SJCRH30 (cell line): ENCODE measurements around the gene CALN1. TPM values are rescaled to one million over a fixed set of nuclear protein-coding genes. Genes with fewer than 3 reads are reported as not detected.
A peak's percentile ranks its signal among the peaks of the same experiment; 100 is the strongest.

ENCODE experiments used
- DNase-seq, 2 experiments: peaks; one replicate each; pipeline ENCODE4 v3.0.0-alpha.2; 2015 to 2020
- H3K27ac ChIP-seq: fragments of 250-450 bp; sonication (Bioruptor Pico); 2 replicates; pipeline ENCODE4 v1.5.1; 2020; ENCODE audit warnings: mild to moderate bottlenecking, moderate library complexity
- H3K27me3 ChIP-seq: fragments of 250-450 bp; sonication (Bioruptor Pico); 2 replicates; pipeline ENCODE4 v1.5.1; 2020; ENCODE audit warnings: mild to moderate bottlenecking, moderate library complexity
- H3K36me3 ChIP-seq: fragments of 250-450 bp; sonication (Bioruptor Pico); 2 replicates; pipeline ENCODE4 v1.5.1; 2020; ENCODE audit warnings: mild to moderate bottlenecking, moderate library complexity
- H3K4me1 ChIP-seq: fragments of 250-450 bp; sonication (Bioruptor Pico); 2 replicates; pipeline ENCODE4 v1.5.1; 2020; ENCODE audit warnings: mild to moderate bottlenecking, moderate library complexity
- H3K4me3 ChIP-seq: fragments of 250-450 bp; sonication (Bioruptor Pico); 2 replicates; pipeline ENCODE4 v1.5.1; 2020; ENCODE audit warnings: mild to moderate bottlenecking, moderate library complexity
- H3K9me3 ChIP-seq: fragments of 250-450 bp; sonication (Bioruptor Pico); replicated peaks from 2 replicates; pipeline ENCODE4 v1.5.1; 2020; ENCODE audit warnings: mild to moderate bottlenecking, moderate library complexity
- total RNA-seq: library from RNA; depleted of rRNA; stranded (reverse); fragments of >200 nt; shearing (Covaris generic); gene quantifications from 2 replicates; pipeline ENCODE4 v1.2.3, GENCODE V29; 2014

CALN1 gene
- total RNA-seq, 1 experiment from 2014 or later = 0.02 TPM

DNA sequence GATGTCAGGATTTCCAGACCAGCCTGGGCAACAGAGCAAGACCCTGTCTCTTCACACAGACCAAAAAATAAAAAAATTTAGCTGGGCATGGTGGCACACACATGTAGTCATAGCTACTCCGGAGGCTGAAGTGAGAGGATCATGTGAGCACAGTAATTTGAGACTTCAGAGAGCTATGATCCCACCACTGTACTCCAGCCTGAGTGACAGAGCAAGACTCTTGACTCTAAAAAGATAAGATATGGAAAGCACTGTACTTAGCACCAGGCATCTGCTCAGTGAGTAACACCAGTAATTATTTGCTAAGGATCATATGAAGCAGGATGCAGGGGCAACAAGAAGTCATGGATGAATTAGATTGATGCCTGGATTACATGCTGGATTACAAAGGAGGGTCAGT lies 128.8 kb downstream of the CALN1 start:
- Histone ChIP-seq H3K27me3 (no peaks in the 10 kb centered on the region), H3K4me1 (no peaks in the 10 kb centered on the region)
- no peak for DNase-seq

DNA sequence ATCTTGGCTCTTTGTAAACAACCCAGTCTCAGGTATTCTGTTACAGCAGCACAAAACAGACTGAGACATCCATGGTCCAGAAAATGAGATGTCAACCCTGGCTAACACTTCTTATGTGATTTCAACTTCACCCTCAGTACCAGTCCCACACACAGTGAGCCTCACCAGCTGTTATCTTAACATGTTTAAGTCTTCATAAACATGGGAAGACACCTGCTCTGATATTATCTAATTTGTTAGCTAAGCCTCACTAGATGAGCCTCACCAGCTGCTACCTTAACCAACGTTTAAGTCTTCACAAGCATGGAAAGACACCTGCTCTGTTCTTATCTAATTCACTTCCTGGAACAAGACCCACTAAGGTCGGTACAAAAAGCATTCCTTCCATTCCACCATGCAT lies 130.8 kb downstream of the CALN1 start:
- DNase-seq = peak in 1 of 2 experiments; percentile 21
- Histone ChIP-seq H3K9me3 (no peaks in the 10 kb centered on the region), H3K27ac (no peak overlapping the region), H3K4me3 (no peak overlapping the region), H3K27me3 (no peaks in the 10 kb centered on the region), H3K4me1 (no peaks in the 10 kb centered on the region), H3K36me3 (no peaks in the 10 kb centered on the region)

More for the DNA sequence above, 128.8 kb downstream of the CALN1 start:
- Histone ChIP-seq H3K27ac (no peak overlapping the region), H3K9me3 (no peaks in the 10 kb centered on the region), H3K36me3 (no peaks in the 10 kb centered on the region), H3K4me3 (no peak overlapping the region)

- Histone ChIP-seq H3K27ac (no peak overlapping the region), H3K4me3 (no peak overlapping the region), H3K27me3 (no peaks in the 10 kb centered on the region), H3K36me3 (no peaks in the 10 kb centered on the region), H3K9me3 (no peaks in the 10 kb centered on the region), H3K4me1 (no peaks in the 10 kb centered on the region)
- DNase-seq = no peak
Measured at GRCh38 chr7:72279203-72279602, 132.9 kb downstream of the CALN1 start.

- no peaks in the 10 kb centered on the region for H3K27me3 ChIP-seq
- H3K9me3 ChIP-seq = no peaks in the 10 kb centered on the region
- no peak overlapping the region for H3K27ac ChIP-seq
- no peak for DNase-seq
- H3K4me3 ChIP-seq = no peak overlapping the region
- no peaks in the 10 kb centered on the region for H3K4me1 ChIP-seq
- H3K36me3 ChIP-seq = no peaks in the 10 kb centered on the region
Measured at GRCh38 chr7:72278550-72278949, 133.6 kb downstream of the CALN1 start.

- Histone ChIP-seq H3K4me3 (no peak overlapping the region), H3K9me3 (no peaks in the 10 kb centered on the region), H3K27me3 (no peaks in the 10 kb centered on the region), H3K27ac (no peak overlapping the region), H3K36me3 (no peaks in the 10 kb centered on the region), H3K4me1 (no peaks in the 10 kb centered on the region)
- DNase-seq = no peak
Measured at GRCh38 chr7:72275382-72276070, 136.6 kb downstream of the CALN1 start.

GRCh38 chr7:72272479-72272878 lies 139.7 kb downstream of the CALN1 start:
- no peaks in the 10 kb centered on the region for H3K27me3 ChIP-seq
- H3K9me3 ChIP-seq = no peaks in the 10 kb centered on the region
- H3K27ac ChIP-seq = no peak overlapping the region
- H3K4me3 ChIP-seq = no peak overlapping the region
- no peaks in the 10 kb centered on the region for H3K36me3 ChIP-seq
- DNase-seq = no peak
- H3K4me1 ChIP-seq = no peaks in the 10 kb centered on the region

- Histone ChIP-seq H3K36me3 (no peaks in the 10 kb centered on the region), H3K9me3 (no peaks in the 10 kb centered on the region), H3K27me3 (no peaks in the 10 kb centered on the region), H3K27ac (no peak overlapping the region), H3K4me3 (no peak overlapping the region), H3K4me1 (no peaks in the 10 kb centered on the region)
- DNase-seq = no peak
Measured at GRCh38 chr7:72268796-72269195, 143.3 kb downstream of the CALN1 start.

DNA sequence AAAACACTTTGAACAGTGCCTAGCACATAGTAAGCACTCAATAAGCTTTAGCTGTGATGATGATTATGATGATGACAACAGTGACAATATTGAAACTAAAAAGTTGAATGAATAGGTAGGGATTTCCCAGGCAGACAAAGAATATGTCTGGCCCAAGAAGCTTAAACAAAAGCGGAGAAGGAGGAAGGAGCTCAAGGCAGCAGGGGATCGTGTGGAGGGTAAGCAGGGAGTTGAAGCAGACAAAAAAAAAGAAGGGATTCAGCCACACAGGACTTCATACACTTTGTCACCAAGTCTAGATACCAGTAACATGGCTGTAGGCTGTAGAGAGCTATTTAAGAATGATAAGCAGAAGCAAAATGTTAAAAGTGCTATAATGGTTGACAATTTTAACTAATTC lies 144.0 kb downstream of the CALN1 start:
- Histone ChIP-seq H3K27ac (no peak overlapping the region), H3K27me3 (no peaks in the 10 kb centered on the region), H3K36me3 (no peaks in the 10 kb centered on the region), H3K4me1 (no peaks in the 10 kb centered on the region), H3K9me3 (no peaks in the 10 kb centered on the region), H3K4me3 (no peak overlapping the region)
- no peak for DNase-seq

DNA sequence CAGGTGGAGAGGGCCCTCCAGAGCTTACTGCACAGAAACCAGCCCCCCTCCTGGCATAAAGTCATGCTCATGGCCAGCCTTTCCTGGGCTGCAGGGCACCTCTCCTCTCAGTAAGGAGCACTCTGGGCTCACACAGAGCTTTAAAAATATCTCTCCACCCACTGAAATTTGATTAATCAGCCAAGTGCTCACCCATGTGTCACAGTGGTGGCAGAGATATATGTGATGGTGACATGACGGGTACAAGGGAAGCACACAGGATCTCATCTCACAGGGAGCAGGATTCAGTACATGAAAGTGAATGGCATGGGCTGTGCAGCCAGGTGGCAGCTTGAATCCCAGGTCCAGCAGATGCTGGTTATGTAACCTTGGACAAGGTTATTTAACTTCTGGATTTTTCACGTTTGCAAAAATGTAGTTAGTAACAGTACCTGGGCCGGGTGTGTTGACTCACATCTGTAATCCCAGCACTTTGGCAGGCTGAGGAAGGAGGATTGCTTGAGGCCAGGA lies 144.8 kb downstream of the CALN1 start:
- H3K27ac ChIP-seq = no peak overlapping the region
- no peaks in the 10 kb centered on the region for H3K4me1 ChIP-seq
- H3K9me3 ChIP-seq = no peaks in the 10 kb centered on the region
- no peaks in the 10 kb centered on the region for H3K27me3 ChIP-seq
- no peak overlapping the region for H3K4me3 ChIP-seq
- no peak for DNase-seq
- no peaks in the 10 kb centered on the region for H3K36me3 ChIP-seq

- Histone ChIP-seq H3K36me3 (no peaks in the 10 kb centered on the region), H3K4me1 (no peaks in the 10 kb centered on the region), H3K4me3 (no peak overlapping the region), H3K27ac (no peak overlapping the region), H3K9me3 (no peaks in the 10 kb centered on the region), H3K27me3 (no peaks in the 10 kb centered on the region)
- no peak for DNase-seq
Measured at GRCh38 chr7:72266771-72267170, 145.4 kb downstream of the CALN1 start.

DNA sequence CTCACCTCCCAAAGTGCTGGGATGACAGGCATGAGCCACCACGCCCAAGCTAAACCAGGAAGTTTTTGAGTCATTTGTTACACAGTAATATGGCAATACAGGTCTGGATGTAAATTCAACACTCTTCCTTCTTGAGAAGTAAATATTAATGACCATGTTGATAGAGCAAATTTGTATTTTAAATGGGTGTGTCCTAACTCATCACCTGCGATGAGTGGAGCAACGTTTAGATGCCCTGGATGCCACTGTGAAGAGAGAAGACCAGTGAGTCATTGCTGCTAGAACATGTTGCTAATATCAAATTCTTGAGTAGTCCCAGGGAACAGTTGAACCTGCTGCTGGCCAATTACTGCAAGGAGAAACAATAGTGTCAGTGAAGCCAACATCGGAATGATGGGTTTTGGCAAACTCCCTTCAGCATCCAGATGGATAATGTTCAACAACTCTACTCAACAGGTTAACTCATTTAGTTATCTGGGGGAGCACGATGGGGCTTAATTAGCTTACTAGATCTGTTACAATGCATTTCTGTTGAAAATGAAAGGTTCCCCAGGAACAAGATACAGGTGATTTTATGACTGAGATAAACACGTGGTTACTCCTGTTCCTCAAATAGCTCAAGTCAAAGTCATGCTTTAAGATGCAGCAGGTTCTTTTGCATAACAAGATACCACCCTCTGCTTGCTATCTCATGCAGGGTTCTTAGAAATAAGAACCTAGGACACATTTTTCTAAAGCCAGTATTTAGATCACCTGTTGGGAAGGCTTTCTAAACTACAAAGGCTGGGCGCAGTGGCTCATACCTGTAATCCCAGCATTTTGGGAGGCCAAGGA lies 146.8 kb downstream of the CALN1 start:
- Histone ChIP-seq H3K4me3 (no peak overlapping the region), H3K27me3 (no peaks in the 10 kb centered on the region), H3K36me3 (no peaks in the 10 kb centered on the region), H3K9me3 (no peaks in the 10 kb centered on the region), H3K4me1 (no peaks in the 10 kb centered on the region), H3K27ac (no peak overlapping the region)
- DNase-seq = no peak

DNA sequence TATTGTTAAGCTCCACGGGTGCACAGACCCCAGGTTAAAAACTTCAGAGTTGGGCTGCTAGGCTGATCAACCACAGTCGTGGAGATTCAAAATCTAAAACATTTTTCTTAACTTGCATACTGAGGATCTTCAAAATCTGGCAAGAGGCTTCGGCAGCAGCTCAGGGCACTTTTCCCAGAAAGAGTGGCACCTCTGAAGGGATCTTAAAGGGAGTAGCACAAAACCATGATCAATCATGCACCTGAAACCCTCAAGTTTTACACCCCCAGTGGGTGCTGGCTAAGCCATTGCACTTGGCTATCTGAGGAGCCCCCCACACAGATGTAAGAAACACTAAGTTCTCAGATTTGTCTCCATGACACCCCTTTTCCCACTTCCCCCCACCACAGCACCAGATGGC lies 151.7 kb downstream of the CALN1 start:
- no peaks in the 10 kb centered on the region for H3K9me3 ChIP-seq
- no peak overlapping the region for H3K27ac ChIP-seq
- no peak overlapping the region for H3K4me3 ChIP-seq
- DNase-seq = no peak
- H3K27me3 ChIP-seq = no peaks in the 10 kb centered on the region
- H3K36me3 ChIP-seq = no peaks in the 10 kb centered on the region
- H3K4me1 ChIP-seq = no peaks in the 10 kb centered on the region

DNA sequence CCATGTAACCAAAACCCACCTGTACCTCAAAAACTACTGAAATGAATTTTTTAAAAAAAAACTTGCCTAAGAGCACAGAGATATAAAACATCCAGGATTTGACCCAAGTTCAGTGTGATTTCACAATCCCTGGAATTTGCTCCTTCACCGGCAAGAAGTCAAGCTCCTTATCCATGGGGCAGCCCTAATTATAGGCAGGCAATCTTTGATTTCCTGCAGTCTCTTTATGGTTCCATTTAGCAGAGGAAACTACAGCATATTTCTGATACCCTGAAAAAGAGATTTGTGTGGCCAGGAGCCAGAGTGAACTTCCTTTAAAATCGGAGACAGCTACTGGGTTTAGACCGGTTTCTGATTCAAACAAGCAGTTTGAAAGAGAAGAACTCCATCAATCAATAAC lies 154.1 kb downstream of the CALN1 start:
- DNase-seq = no peak
- Histone ChIP-seq H3K27ac (no peak overlapping the region), H3K27me3 (no peaks in the 10 kb centered on the region), H3K9me3 (no peaks in the 10 kb centered on the region), H3K4me3 (no peak overlapping the region), H3K4me1 (no peaks in the 10 kb centered on the region), H3K36me3 (no peaks in the 10 kb centered on the region)

GRCh38 chr7:72254455-72254854 lies 157.7 kb downstream of the CALN1 start:
- Histone ChIP-seq H3K4me1 (no peaks in the 10 kb centered on the region), H3K4me3 (no peak overlapping the region), H3K9me3 (no peaks in the 10 kb centered on the region), H3K36me3 (no peaks in the 10 kb centered on the region), H3K27me3 (0 out of 2 replicates have a peak, but pooled peaks cover 2% of the 10 kb centered on the region), H3K27ac (no peak overlapping the region)
- DNase-seq = no peak

GRCh38 chr7:72249106-72249505 lies 163.0 kb downstream of the CALN1 start:
- no peak for DNase-seq
- H3K27ac ChIP-seq = no peak overlapping the region
- no peaks in the 10 kb centered on the region for H3K4me1 ChIP-seq
- H3K36me3 ChIP-seq = no peaks in the 10 kb centered on the region
- H3K4me3 ChIP-seq = no peak overlapping the region
- no peaks in the 10 kb centered on the region for H3K9me3 ChIP-seq
- 0 out of 2 replicates have a peak, but pooled peaks cover 2% of the 10 kb centered on the region for H3K27me3 ChIP-seq
